Measurements from ENCODE around the gene IGFBP2. TPM values are rescaled to one million over a fixed set of nuclear protein-coding genes. Genes with fewer than 3 reads are reported as not detected.

IGFBP2 gene
- total RNA-seq, 1 donor from 2014 or later: 252 TPM

GRCh38 chr2:216654528-216655052 is 21.4 kb downstream of the IGFBP2 start:
- Mint-ChIP-seq H3K27ac (no peak overlapping the region), H3K36me3 (peaks cover 11% of the 10 kb centered on the region), H3K4me1 (ENCODE audit: unreplicated experiment) (peaks cover 63% of the 10 kb centered on the region)

GRCh38 chr2:216657086-216657855 is 24.1 kb downstream of the IGFBP2 start:
- no peaks in the 10 kb centered on the region for H3K27me3 Mint-ChIP-seq
- TF ChIP-seq CTCF (conservative IDR thresholded peaks at IDR 0.05): no peak
- H3K4me3 Mint-ChIP-seq: no peak overlapping the region
- DNase-seq (ENCODE audit: extremely low spot score, unreplicated experiment): no peak
- H3K36me3 Mint-ChIP-seq: peaks cover 11% of the 10 kb centered on the region
- H3K4me1 Mint-ChIP-seq (ENCODE audit: unreplicated experiment): peaks cover 47% of the 10 kb centered on the region
- no peaks in the 10 kb centered on the region for H3K9me3 Mint-ChIP-seq
- H3K27ac Mint-ChIP-seq: peak overlapping the region; percentile 53

More at GRCh38 chr2:216654528-216655052, 21.4 kb downstream of the IGFBP2 start:
- H3K4me3 Mint-ChIP-seq: no peak overlapping the region
- no peaks in the 10 kb centered on the region for H3K9me3 Mint-ChIP-seq
- no peak for TF ChIP-seq CTCF (conservative IDR thresholded peaks at IDR 0.05)
- DNase-seq (ENCODE audit: extremely low spot score, unreplicated experiment): no peak
- no peaks in the 10 kb centered on the region for H3K27me3 Mint-ChIP-seq

- H3K4me3 Mint-ChIP-seq: peak overlapping the region; percentile 35
- no peaks in the 10 kb centered on the region for H3K27me3 Mint-ChIP-seq
- TF ChIP-seq CTCF (conservative IDR thresholded peaks at IDR 0.05): no peak
- no peaks in the 10 kb centered on the region for H3K9me3 Mint-ChIP-seq
- no peak for DNase-seq (ENCODE audit: extremely low spot score, unreplicated experiment)
- peaks cover 14% of the 10 kb centered on the region for H3K36me3 Mint-ChIP-seq
- no peak overlapping the region for H3K27ac Mint-ChIP-seq
- H3K4me1 Mint-ChIP-seq (ENCODE audit: unreplicated experiment): peaks cover 39% of the 10 kb centered on the region
Observed at GRCh38 chr2:216657980-216658379, 24.8 kb downstream of the IGFBP2 start.

- no peaks in the 10 kb centered on the region for H3K9me3 Mint-ChIP-seq
- peaks cover 38% of the 10 kb centered on the region for H3K4me1 Mint-ChIP-seq (ENCODE audit: unreplicated experiment)
- TF ChIP-seq CTCF (conservative IDR thresholded peaks at IDR 0.05): no peak
- peak overlapping the region; percentile 83 for H3K27ac Mint-ChIP-seq
- H3K36me3 Mint-ChIP-seq: peaks cover 14% of the 10 kb centered on the region
- H3K4me3 Mint-ChIP-seq: peak overlapping the region; percentile 3
- no peaks in the 10 kb centered on the region for H3K27me3 Mint-ChIP-seq
- no peak for DNase-seq (ENCODE audit: extremely low spot score, unreplicated experiment)
Observed at GRCh38 chr2:216658757-216659156, 25.5 kb downstream of the IGFBP2 start.

GRCh38 chr2:216659276-216659675 is 26.1 kb downstream of the IGFBP2 start:
- Mint-ChIP-seq H3K4me1 (ENCODE audit: unreplicated experiment) (peaks cover 35% of the 10 kb centered on the region), H3K27ac (peak overlapping the region; percentile 83), H3K27me3 (no peaks in the 10 kb centered on the region), H3K9me3 (no peaks in the 10 kb centered on the region), H3K4me3 (peak overlapping the region; percentile 3), H3K36me3 (peaks cover 14% of the 10 kb centered on the region)
- no peak for TF ChIP-seq CTCF (conservative IDR thresholded peaks at IDR 0.05)
- DNase-seq (ENCODE audit: extremely low spot score, unreplicated experiment): no peak

All from type B pancreatic cell (in vitro differentiated cells).